ENCODE data around the gene ACADSB.
A peak's percentile ranks its signal among the peaks of the same experiment; 100 is the strongest.

ACADSB gene

GRCh38 chr10:123043409-123043925 is 34.7 kb downstream of the ACADSB start:
- DNase-seq, result peak; percentile 47

- DNase-seq, result no peak
Observed at GRCh38 chr10:123044391-123044790, 35.6 kb downstream of the ACADSB start.

- no peak for DNase-seq
Observed at GRCh38 chr10:123045961-123046731, 37.3 kb downstream of the ACADSB start.

- no peak for DNase-seq
Observed at GRCh38 chr10:123057968-123058367, 49.2 kb downstream of the ACADSB start.

- no peak for DNase-seq
Observed at GRCh38 chr10:123061865-123062264, 53.1 kb downstream of the ACADSB start.

GRCh38 chr10:123062726-123063125 is 53.9 kb downstream of the ACADSB start:
- no peak for DNase-seq

- DNase-seq, result no peak
Observed at GRCh38 chr10:123068087-123068853, 59.5 kb downstream of the ACADSB start.

GRCh38 chr10:123069246-123069986 is 60.6 kb downstream of the ACADSB start:
- DNase-seq, result no peak

GRCh38 chr10:123073187-123073586 is 64.4 kb downstream of the ACADSB start:
- DNase-seq, result no peak

GRCh38 chr10:123074215-123074614 is 65.4 kb downstream of the ACADSB start:
- DNase-seq, result no peak

GRCh38 chr10:123081896-123082295 is 73.1 kb downstream of the ACADSB start:
- no peak for DNase-seq

GRCh38 chr10:123083811-123084210 is 75.0 kb downstream of the ACADSB start:
- no peak for DNase-seq

- no peak for DNase-seq
Observed at GRCh38 chr10:123086281-123086680, 77.5 kb downstream of the ACADSB start.

GRCh38 chr10:123087348-123087747 is 78.5 kb downstream of the ACADSB start:
- DNase-seq, result no peak

GRCh38 chr10:123087786-123088185 is 79.0 kb downstream of the ACADSB start:
- no peak for DNase-seq

GRCh38 chr10:123092635-123093414 is 84.0 kb downstream of the ACADSB start:
- no peak for DNase-seq

GRCh38 chr10:123093489-123093888 is 84.7 kb downstream of the ACADSB start:
- no peak for DNase-seq

- no peak for DNase-seq
Observed at GRCh38 chr10:123096452-123096851, 87.6 kb downstream of the ACADSB start.

GRCh38 chr10:123097039-123097438 is 88.2 kb downstream of the ACADSB start:
- DNase-seq, result no peak

- DNase-seq, result no peak
Observed at GRCh38 chr10:123100030-123100762, 91.4 kb downstream of the ACADSB start.

- no peak for DNase-seq
Observed at GRCh38 chr10:123101872-123102271, 93.1 kb downstream of the ACADSB start.

GRCh38 chr10:123102673-123103072 is 93.9 kb downstream of the ACADSB start:
- no peak for DNase-seq
